ENCODE results near the gene GALR3. TPM values are rescaled to one million over a fixed set of nuclear protein-coding genes. Genes with fewer than 3 reads are reported as not detected.

Gene GALR3
- total RNA-seq, 4 donors from 2014 or later, result not detected

DNA sequence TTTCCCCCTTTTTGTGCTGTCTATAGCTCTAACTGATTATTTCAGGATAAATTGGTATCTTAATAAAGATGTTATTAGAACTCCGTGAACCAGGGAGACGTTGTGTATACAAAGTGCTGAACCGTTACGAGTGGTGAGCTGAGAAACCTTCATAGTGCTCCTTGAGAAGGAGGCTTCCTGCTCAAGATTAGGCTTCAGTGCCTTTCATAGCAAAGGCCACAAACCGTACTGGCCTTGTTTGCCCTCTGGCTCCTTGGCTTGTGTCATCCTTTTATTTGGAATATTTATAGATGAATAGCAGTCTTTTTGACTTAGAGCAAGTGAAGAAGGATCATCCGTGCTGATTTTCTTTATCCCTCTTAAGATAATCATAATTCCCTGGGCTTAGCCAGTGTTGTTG lies 42.3 kb downstream of the GALR3 start:
- H3K36me3 ChIP-seq, result peaks cover 0 to 70% (median 33%) of the 10 kb centered on the region in 4 donors
- H3K4me3 ChIP-seq, result no peak overlapping the region
- no peaks in the 10 kb centered on the region for H3K9me3 ChIP-seq
- intact Hi-C loops (cut with DNase I; ENCODE audit: low total_unique reads), result no loop called here
- in situ Hi-C loops (cut with MboI; ENCODE audit: low pct_ligation_motif_present in 1 of 4, low pct_unique_long_range_greater_than_20kb in 1 of 4, low sequenced_read_pairs in 3 of 4), result loop anchor here in 1 of 4 donors (10.0 kb wide), 1 partner anchor 51 kb away; no protein-coding TSS in a partner anchor
- TF ChIP-seq, protein P1, sequence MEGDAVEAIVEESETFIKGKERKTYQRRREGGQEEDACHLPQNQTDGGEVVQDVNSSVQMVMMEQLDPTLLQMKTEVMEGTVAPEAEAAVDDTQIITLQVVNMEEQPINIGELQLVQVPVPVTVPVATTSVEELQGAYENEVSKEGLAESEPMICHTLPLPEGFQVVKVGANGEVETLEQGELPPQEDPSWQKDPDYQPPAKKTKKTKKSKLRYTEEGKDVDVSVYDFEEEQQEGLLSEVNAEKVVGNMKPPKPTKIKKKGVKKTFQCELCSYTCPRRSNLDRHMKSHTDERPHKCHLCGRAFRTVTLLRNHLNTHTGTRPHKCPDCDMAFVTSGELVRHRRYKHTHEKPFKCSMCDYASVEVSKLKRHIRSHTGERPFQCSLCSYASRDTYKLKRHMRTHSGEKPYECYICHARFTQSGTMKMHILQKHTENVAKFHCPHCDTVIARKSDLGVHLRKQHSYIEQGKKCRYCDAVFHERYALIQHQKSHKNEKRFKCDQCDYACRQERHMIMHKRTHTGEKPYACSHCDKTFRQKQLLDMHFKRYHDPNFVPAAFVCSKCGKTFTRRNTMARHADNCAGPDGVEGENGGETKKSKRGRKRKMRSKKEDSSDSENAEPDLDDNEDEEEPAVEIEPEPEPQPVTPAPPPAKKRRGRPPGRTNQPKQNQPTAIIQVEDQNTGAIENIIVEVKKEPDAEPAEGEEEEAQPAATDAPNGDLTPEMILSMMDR (IDR thresholded peaks at IDR 0.05), result no peak
- 84 to 88% methylated on average over 5 to 6 of the region's 6 CpGs for WGBS, 2 donors (ENCODE audit: low coverage in 1 of 2)
- no peak for DNase-seq
- H3K4me1 ChIP-seq, result peaks cover 0 to 11% (median 4%) of the 10 kb centered on the region in 4 donors
- no peaks in the 10 kb centered on the region for H3K27me3 ChIP-seq
- H3K27ac ChIP-seq, result no peak overlapping the region

DNA sequence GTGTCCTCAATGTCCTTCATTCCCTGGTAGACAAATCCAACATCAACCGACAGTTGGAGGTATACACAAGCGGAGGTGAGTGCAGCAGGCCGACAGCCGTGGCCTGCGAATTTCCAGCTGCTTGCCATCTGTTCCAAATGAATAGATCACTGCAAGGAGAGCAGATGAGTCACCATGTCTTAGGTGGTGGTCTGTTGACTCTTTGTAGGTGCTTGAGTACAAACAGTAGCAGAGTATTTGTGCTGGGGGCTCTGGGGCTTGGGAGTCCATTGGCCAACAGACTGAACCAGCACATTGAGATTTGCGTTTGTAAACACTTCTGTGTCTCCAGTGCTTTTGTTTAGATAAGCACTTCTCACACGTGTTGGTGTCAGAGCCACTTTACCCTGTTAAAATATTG lies 47.1 kb downstream of the GALR3 start:
- Histone ChIP-seq H3K4me3 (no peak overlapping the region), H3K27me3 (no peaks in the 10 kb centered on the region), H3K9me3 (no peaks in the 10 kb centered on the region), H3K36me3 (peaks cover 0 to 78% (median 37%) of the 10 kb centered on the region in 4 donors), H3K4me1 (no peaks in the 10 kb centered on the region), H3K27ac (no peak overlapping the region)
- DNase-seq, result no peak
- in situ Hi-C loops (cut with MboI; ENCODE audit: low pct_ligation_motif_present in 1 of 4, low pct_unique_long_range_greater_than_20kb in 1 of 4, low sequenced_read_pairs in 3 of 4), result no loop called here
- intact Hi-C loops (cut with DNase I; ENCODE audit: low total_unique reads), result no loop called here
- WGBS, 2 donors (ENCODE audit: low coverage in 1 of 2), result 0 to 78% methylated on average over 1 to 7 of the region's 7 CpGs
- TF ChIP-seq, protein P1 (IDR thresholded peaks at IDR 0.05), result no peak
- TF ChIP-seq POLR2A (IDR thresholded peaks at IDR 0.05) (no peak), EP300 (IDR thresholded peaks at IDR 0.05; ENCODE audit: low read depth) (no peak), POLR2AphosphoS5 (IDR thresholded peaks at IDR 0.05) (no peak)

Small RNAs within 50 kb of the gene (small RNA-seq; reads per million reads assigned to genes)
- 0.24 to 1.4 (median 1.1) reads per million in 4 donors for gene MIR659

Other genes with a start within 250 kb of the GALR3 start
- 10 to 100 TPM in 2 of 4 donors, 1 to 10 TPM in 1, not detected in 1; 1.3 to 43.4 (median 17.2) TPM for gene LGALS2, start 243.3 kb upstream of the GALR3 start, total RNA-seq
- gene GGA1, start 214.5 kb upstream of the GALR3 start, total RNA-seq, result 100 to 1,000 TPM in 1 of 4 donors, 10 to 100 TPM in 3; 60.1 to 142 (median 73.8) TPM
- gene SH3BP1, start 183.7 kb upstream of the GALR3 start, total RNA-seq, result 100 to 1,000 TPM in 2 of 4 donors, 10 to 100 TPM in 2; 53.1 to 158 (median 84.7) TPM
- gene PDXP, start 164.7 kb upstream of the GALR3 start, total RNA-seq, result 100 to 1,000 TPM in 1 of 4 donors, 10 to 100 TPM in 3; 28.9 to 126 (median 50.7) TPM
- 100 to 1,000 TPM; 196 to 558 (median 224) TPM for gene LGALS1, start 147.7 kb upstream of the GALR3 start, total RNA-seq
- 100 to 1,000 TPM in 1 of 4 donors, 10 to 100 TPM in 3; 44.1 to 143 (median 57.2) TPM for gene NOL12, start 137.0 kb upstream of the GALR3 start, total RNA-seq
- gene TRIOBP, start 126.3 kb upstream of the GALR3 start, total RNA-seq, result 100 to 1,000 TPM; 121 to 265 (median 129) TPM
- gene GCAT, start 15.4 kb upstream of the GALR3 start, total RNA-seq, result 10 to 100 TPM in 1 of 4 donors, 1 to 10 TPM in 3; 6.4 to 10.1 (median 7.7) TPM
- gene ANKRD54, start 21.0 kb downstream of the GALR3 start, total RNA-seq, result 10 to 100 TPM; 12.7 to 86.8 (median 40.6) TPM
- 100 to 1,000 TPM in 3 of 4 donors, 10 to 100 TPM in 1; 89.4 to 292 (median 217) TPM for gene EIF3L, start 26.0 kb downstream of the GALR3 start, total RNA-seq
- gene MICALL1, start 82.9 kb downstream of the GALR3 start, total RNA-seq, result 10 to 100 TPM; 26.8 to 87.2 (median 37.3) TPM
- gene C22orf23, start 130.2 kb downstream of the GALR3 start, total RNA-seq, result not detected
- gene POLR2F, start 130.3 kb downstream of the GALR3 start, total RNA-seq, result 10 to 100 TPM in 3 of 4 donors, 1 to 10 TPM in 1; 7.6 to 65.5 (median 32.6) TPM
- 1 to 10 TPM; 1.2 to 4.9 (median 3.5) TPM for gene SOX10, start 161.2 kb downstream of the GALR3 start, total RNA-seq
- gene PICK1, start 234.0 kb downstream of the GALR3 start, total RNA-seq, result 100 to 1,000 TPM in 1 of 4 donors, 10 to 100 TPM in 3; 34.3 to 127 (median 69.3) TPM

Data from transverse colon (tissue), 4 donors.